Psoas muscle (tissue), 8 donors: ENCODE results near the gene COL9A3. TPM values are rescaled to one million over a fixed set of nuclear protein-coding genes. Genes with fewer than 3 reads are reported as not detected.

ENCODE experiments used
- ATAC-seq, 4 donors: fragments of 200-7000 bp; cut with Tn5 transposase; one replicate each; pipeline ENCODE4 v1.9.1; 2020; ENCODE audit warnings: moderate library complexity in 3 of 4, mild to moderate bottlenecking in 2 of 4
- DNase-seq, 2 donors: peaks; one replicate each; pipeline ENCODE4 v3.0.0-alpha.2; 2020
- H3K27ac ChIP-seq: fragments of 200-600 bp; one replicate; pipeline ENCODE4 v1.8.0; 2022
- H3K27me3 ChIP-seq, 3 donors: fragments of 200-600 bp in 1 of 3; one replicate each; pipeline versions ENCODE4 v1.6.1 to v1.8.0; 2013 to 2022; ENCODE audit warnings: low read length in 2 of 3, mild to moderate bottlenecking in 2 of 3, moderate library complexity in 1 of 3; ENCODE audit not compliant: insufficient read depth in 3 of 3
- H3K36me3 ChIP-seq, 2 donors: fragments of 200-600 bp in 1 of 2; one replicate each; pipeline versions ENCODE4 v1.6.1 to v1.8.0; 2013 to 2022; ENCODE audit warnings: low read depth in 1 of 2, mild to moderate bottlenecking in 1 of 2, moderate library complexity in 1 of 2; ENCODE audit not compliant: insufficient read depth in 1 of 2
- H3K4me1 ChIP-seq: fragments of 200-600 bp; one replicate; pipeline ENCODE4 v1.8.0; 2022
- H3K4me3 ChIP-seq: fragments of 200-600 bp; one replicate; pipeline ENCODE4 v1.8.0; 2022; ENCODE audit warnings: mild to moderate bottlenecking
- H3K9me3 ChIP-seq: fragments of 200-600 bp; one replicate; pipeline ENCODE4 v1.8.0; 2022
- WGBS, 3 donors: extraction: QIAGEN DNeasy Blood & Tissue Kit; methylation state at CpG; one replicate each; pipeline versions ENCODE4 v1.1.6 to v1.1.7; 2013; 5-methylcytosine and 5-hydroxymethylcytosine counted together
- intact Hi-C, 2 donors: fragments of 100-400 bp; cut with DNase I; formaldehyde crosslinking; loops; one replicate each; pipeline versions ENCODE4 v1.11.0 to v1.14.2; 2022
- polyA plus RNA-seq, 3 donors: library from polyadenylated mRNA; stranded (reverse); fragments of 200-250 nt; gene quantifications; one replicate each; pipeline ENCODE4 v1.2.3, GENCODE V29; 2013
- total RNA-seq, 4 donors: library from RNA; stranded (reverse); fragmentation: NEBNext Ultra II Directional in 2 of 4; extraction: Animal tissue kit (Norgen Biotek cat#: 25700) in 2 of 4; gene quantifications; one replicate each; pipeline versions ENCODE4 v1.2.1 to v1.2.4, GENCODE V29; 2021 to 2023
- TF ChIP-seq, protein P1 (sequence below): fragments of 200-600 bp; IDR thresholded peaks from one replicate; pipeline ENCODE4 v1.8.0; 2022; ENCODE audit warnings: antibody characterized with exemption
- donor health status: healthy with polysubstance abuse.
- donor health status: DM: no; HTN: no; CAD: no; lungs with moderate emphysema.
- donor health status: Bipolar disorder and iron deficiency.
- donor health status: healthy.
- donor health status: DM: yes; HTN: yes; CAD: no.
- donor health status: DM: no; HTN: no; CAD: no.
- donor health status: DM: no; HTN: no; CAD: no.
- donor health status: DM: yes; HTN: yes; CAD: no.

COL9A3 gene
- total and polyA plus RNA-seq, 7 donors = 0.27 to 0.86 (median 0.59) TPM; not detected in 1

GRCh38 chr20:62791301-62792181, 25.3 kb upstream of the COL9A3 start:
- H3K4me1 ChIP-seq = peaks cover 7% of the 10 kb centered on the region

GRCh38 chr20:62792182-62792939, 24.5 kb upstream of the COL9A3 start:
- WGBS, 3 donors = 67 to 80% (median 71%) methylated on average over 9 of the region's 9 CpGs
- H3K9me3 ChIP-seq = no peaks in the 10 kb centered on the region
- ATAC-seq = no peak
- peaks cover 0 to 1% of the 10 kb centered on the region in 2 donors for H3K36me3 ChIP-seq
- no peak overlapping the region for H3K4me3 ChIP-seq
- no peak for DNase-seq
- intact Hi-C loops = loop anchor here (5.0 kb wide), 3 partner anchors 125 to 290 kb away; no protein-coding TSS in a partner anchor
- H3K27me3 ChIP-seq = peaks cover 0 to 5% (median 0%) of the 10 kb centered on the region in 3 donors
- H3K27ac ChIP-seq = no peak overlapping the region
- TF ChIP-seq, protein P1, sequence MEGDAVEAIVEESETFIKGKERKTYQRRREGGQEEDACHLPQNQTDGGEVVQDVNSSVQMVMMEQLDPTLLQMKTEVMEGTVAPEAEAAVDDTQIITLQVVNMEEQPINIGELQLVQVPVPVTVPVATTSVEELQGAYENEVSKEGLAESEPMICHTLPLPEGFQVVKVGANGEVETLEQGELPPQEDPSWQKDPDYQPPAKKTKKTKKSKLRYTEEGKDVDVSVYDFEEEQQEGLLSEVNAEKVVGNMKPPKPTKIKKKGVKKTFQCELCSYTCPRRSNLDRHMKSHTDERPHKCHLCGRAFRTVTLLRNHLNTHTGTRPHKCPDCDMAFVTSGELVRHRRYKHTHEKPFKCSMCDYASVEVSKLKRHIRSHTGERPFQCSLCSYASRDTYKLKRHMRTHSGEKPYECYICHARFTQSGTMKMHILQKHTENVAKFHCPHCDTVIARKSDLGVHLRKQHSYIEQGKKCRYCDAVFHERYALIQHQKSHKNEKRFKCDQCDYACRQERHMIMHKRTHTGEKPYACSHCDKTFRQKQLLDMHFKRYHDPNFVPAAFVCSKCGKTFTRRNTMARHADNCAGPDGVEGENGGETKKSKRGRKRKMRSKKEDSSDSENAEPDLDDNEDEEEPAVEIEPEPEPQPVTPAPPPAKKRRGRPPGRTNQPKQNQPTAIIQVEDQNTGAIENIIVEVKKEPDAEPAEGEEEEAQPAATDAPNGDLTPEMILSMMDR = no peak
- peaks cover 11% of the 10 kb centered on the region for H3K4me1 ChIP-seq

More at GRCh38 chr20:62791301-62792181, 25.3 kb upstream of the COL9A3 start:
- no peak overlapping the region for H3K27ac ChIP-seq
- ATAC-seq = no peak
- TF ChIP-seq, protein P1 = peak; percentile 77
- peaks cover 0 to 5% (median 0%) of the 10 kb centered on the region in 3 donors for H3K27me3 ChIP-seq
- H3K36me3 ChIP-seq = no peaks in the 10 kb centered on the region
- 25 to 31% (median 27%) methylated on average over 23 of the region's 23 CpGs for WGBS, 3 donors
- no peaks in the 10 kb centered on the region for H3K9me3 ChIP-seq
- intact Hi-C loops = loop anchor here (5.0 kb wide), 3 partner anchors 124 to 289 kb away; no protein-coding TSS in a partner anchor
- H3K4me3 ChIP-seq = no peak overlapping the region
- DNase-seq = peak; percentile 79 to 86

- ATAC-seq (no peak), DNase-seq (no peak)
- peaks cover 0 to 5% (median 0%) of the 10 kb centered on the region in 3 donors for H3K27me3 ChIP-seq
- intact Hi-C loops = loop anchor here (5.0 kb wide), 3 partner anchors 126 to 291 kb away; no protein-coding TSS in a partner anchor
- H3K36me3 ChIP-seq = peaks cover 0 to 9% of the 10 kb centered on the region in 2 donors
- TF ChIP-seq, protein P1 = no peak
- H3K4me1 ChIP-seq = peaks cover 16% of the 10 kb centered on the region
- peak overlapping the region; percentile 81 for H3K27ac ChIP-seq
- H3K9me3 ChIP-seq = no peaks in the 10 kb centered on the region
- WGBS, 3 donors = 87 to 90% (median 87%) methylated on average over 22 of the region's 22 CpGs
- H3K4me3 ChIP-seq = peak overlapping the region; percentile 70
These were observed 23.7 kb upstream of the COL9A3 start for GRCh38 chr20:62792940-62793756.

DNA sequence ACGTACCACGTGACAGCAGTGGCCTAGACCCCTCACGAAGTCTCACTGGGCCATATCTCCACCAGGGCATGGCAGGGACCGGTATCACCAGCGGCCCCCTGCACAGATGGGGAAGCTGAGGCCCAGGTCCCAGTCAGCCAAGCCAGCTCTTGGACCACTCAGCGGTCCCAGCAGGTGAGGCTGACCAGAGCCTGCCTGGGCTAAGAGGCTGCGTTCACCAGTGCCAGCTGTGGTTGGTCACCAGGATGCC, 23.2 kb upstream of the COL9A3 start:
- Histone ChIP-seq H3K9me3 (no peaks in the 10 kb centered on the region), H3K27me3 (peaks cover 0 to 5% (median 0%) of the 10 kb centered on the region in 3 donors), H3K27ac (peak overlapping the region; percentile 81), H3K36me3 (peaks cover 0 to 15% of the 10 kb centered on the region in 2 donors), H3K4me3 (peak overlapping the region; percentile 70), H3K4me1 (peaks cover 16% of the 10 kb centered on the region)
- no peak for DNase-seq
- peak in 1 of 4 donors; percentile 59 for ATAC-seq
- 50 to 56% (median 51%) methylated on average over 7 of the region's 7 CpGs for WGBS, 3 donors
- TF ChIP-seq, protein P1 = no peak
- intact Hi-C loops = loop anchor here (5.0 kb wide), 3 partner anchors 126 to 291 kb away; no protein-coding TSS in a partner anchor
